Peyer's patch (tissue), 4 donors: ENCODE data around the gene ZBTB7C. TPM values are rescaled to one million over a fixed set of nuclear protein-coding genes. Genes with fewer than 3 reads are reported as not detected.

Source experiments
- DNase-seq, 3 donors: peaks; one replicate each; pipeline ENCODE4 v3.0.0-alpha.2; 2017 to 2019
- H3K27ac ChIP-seq, 4 donors: fragments of 200-600 bp; sonication (generic); one replicate each; pipeline ENCODE4 v1.5.1; 2016 to 2019
- H3K27me3 ChIP-seq, 2 donors: fragments of 200-600 bp; sonication (generic); one replicate each; pipeline ENCODE4 v1.5.1; 2019
- H3K36me3 ChIP-seq, 3 donors: fragments of 200-600 bp; sonication (generic); one replicate each; pipeline ENCODE4 v1.5.1; 2016 to 2019
- H3K4me1 ChIP-seq, 4 donors: fragments of 200-600 bp; sonication (generic); one replicate each; pipeline ENCODE4 v1.5.1; 2016 to 2019
- H3K4me3 ChIP-seq, 4 donors: fragments of 200-600 bp; sonication (generic); 1 replicate in 3 of 4; 2 replicates in 1 of 4; pipeline ENCODE4 v1.5.1; 2016 to 2019; ENCODE audit warnings: mild to moderate bottlenecking in 1 of 4
- H3K9me3 ChIP-seq, 4 donors: fragments of 200-600 bp; sonication (generic); one replicate each; pipeline ENCODE4 v1.5.1; 2016 to 2019; ENCODE audit warnings: mild to moderate bottlenecking in 1 of 4
- CTCF ChIP-seq, 6 experiments: fragments of 450-650 bp in 4 of 6; fragments of 200-600 bp in 2 of 6; sonication (generic) in 1 of 6; IDR thresholded peaks; one replicate each; pipeline ENCODE4 v1.5.1; 2017 to 2019; ENCODE audit warnings: antibody characterized with exemption in 6 of 6, mild to moderate bottlenecking in 3 of 6, moderate library complexity in 1 of 6
- POLR2A ChIP-seq, 2 donors: fragments of 450-650 bp; IDR thresholded peaks; one replicate each; pipeline ENCODE4 v1.5.1; 2017; ENCODE audit warnings: antibody characterized with exemption in 2 of 2, mild to moderate bottlenecking in 2 of 2, moderate library complexity in 2 of 2
- total RNA-seq, 4 donors: library from RNA; depleted of rRNA; stranded (reverse); fragments of >200 nt; gene quantifications; one replicate each; pipeline ENCODE4 v1.1.0, GENCODE V29; 2016

The ZBTB7C gene
- total RNA-seq, 4 donors from 2014 or later: 10.5 to 15.7 (median 14.2) TPM

GRCh38 chr18:48385596-48385995 lies 23.6 kb downstream of the ZBTB7C start:
- no peaks in the 10 kb centered on the region for H3K27me3 ChIP-seq
- TF ChIP-seq CTCF (IDR thresholded peaks at IDR 0.05): no peak
- DNase-seq: no peak
- H3K27ac ChIP-seq: no peak overlapping the region
- no peaks in the 10 kb centered on the region for H3K4me1 ChIP-seq
- H3K36me3 ChIP-seq: no peaks in the 10 kb centered on the region
- H3K9me3 ChIP-seq: no peaks in the 10 kb centered on the region
- no peak overlapping the region for H3K4me3 ChIP-seq

- Histone ChIP-seq H3K4me1 (no peaks in the 10 kb centered on the region), H3K4me3 (no peak overlapping the region), H3K27ac (no peak overlapping the region), H3K36me3 (no peaks in the 10 kb centered on the region), H3K9me3 (no peaks in the 10 kb centered on the region), H3K27me3 (no peaks in the 10 kb centered on the region)
- no peak for TF ChIP-seq POLR2A (IDR thresholded peaks at IDR 0.05)
- TF ChIP-seq CTCF (IDR thresholded peaks at IDR 0.05): no peak
- no peak for DNase-seq
Observed at GRCh38 chr18:48376934-48377333, 32.2 kb downstream of the ZBTB7C start.

GRCh38 chr18:48376406-48376805 lies 32.8 kb downstream of the ZBTB7C start:
- Histone ChIP-seq H3K4me3 (no peak overlapping the region), H3K9me3 (no peaks in the 10 kb centered on the region), H3K27ac (no peak overlapping the region), H3K36me3 (no peaks in the 10 kb centered on the region), H3K4me1 (no peaks in the 10 kb centered on the region), H3K27me3 (no peaks in the 10 kb centered on the region)
- no peak for DNase-seq
- TF ChIP-seq POLR2A (IDR thresholded peaks at IDR 0.05) (no peak), CTCF (IDR thresholded peaks at IDR 0.05) (no peak)

GRCh38 chr18:48375150-48375800 lies 33.9 kb downstream of the ZBTB7C start:
- H3K27me3 ChIP-seq: no peaks in the 10 kb centered on the region

GRCh38 chr18:48374423-48375149 lies 34.6 kb downstream of the ZBTB7C start:
- H3K4me3 ChIP-seq: no peak overlapping the region
- no peaks in the 10 kb centered on the region for H3K27me3 ChIP-seq
- DNase-seq: no peak
- no peak for TF ChIP-seq CTCF (IDR thresholded peaks at IDR 0.05)
- no peak for TF ChIP-seq POLR2A (IDR thresholded peaks at IDR 0.05)
- H3K27ac ChIP-seq: no peak overlapping the region
- no peaks in the 10 kb centered on the region for H3K4me1 ChIP-seq
- H3K9me3 ChIP-seq: no peaks in the 10 kb centered on the region
- no peaks in the 10 kb centered on the region for H3K36me3 ChIP-seq

More at GRCh38 chr18:48375150-48375800, 33.9 kb downstream of the ZBTB7C start:
- no peak overlapping the region for H3K4me3 ChIP-seq
- no peaks in the 10 kb centered on the region for H3K9me3 ChIP-seq
- H3K4me1 ChIP-seq: no peaks in the 10 kb centered on the region
- H3K27ac ChIP-seq: no peak overlapping the region
- DNase-seq: no peak
- no peak for TF ChIP-seq POLR2A (IDR thresholded peaks at IDR 0.05)
- TF ChIP-seq CTCF (IDR thresholded peaks at IDR 0.05): no peak
- H3K36me3 ChIP-seq: no peaks in the 10 kb centered on the region
